RPMI8226 (cell line): Measurements from ENCODE around the gene UCP2.

Experiments
- DNase-seq: peaks from one replicate; pipeline ENCODE4 v3.0.0-alpha.2; 2015

The UCP2 gene

GRCh38 chr11:74009675-74010305 is 27.1 kb upstream of the UCP2 start:
- DNase-seq = no peak

- no peak for DNase-seq
These were observed 26.5 kb upstream of the UCP2 start for GRCh38 chr11:74009230-74009547.

- DNase-seq = no peak
These were observed 26.0 kb upstream of the UCP2 start, which contains the start of gene UCP3 for GRCh38 chr11:74008373-74009229. UCP3 (minus strand) TSS chr11:74009085; CDS start chr11:74007042, 2,043 bp downstream.

GRCh38 chr11:74007691-74008372 is 25.2 kb upstream of the UCP2 start:
- no peak for DNase-seq

GRCh38 chr11:74006743-74007304 is 24.2 kb upstream of the UCP2 start:
- no peak for DNase-seq

- no peak for DNase-seq
These were observed 23.3 kb upstream of the UCP2 start for GRCh38 chr11:74005721-74006517.

GRCh38 chr11:74004759-74005615 is 22.3 kb upstream of the UCP2 start:
- DNase-seq = no peak

GRCh38 chr11:74004046-74004695 is 21.5 kb upstream of the UCP2 start:
- no peak for DNase-seq

- no peak for DNase-seq
These were observed 20.2 kb upstream of the UCP2 start for GRCh38 chr11:74002832-74003231.

- DNase-seq = no peak
These were observed 19.2 kb upstream of the UCP2 start for GRCh38 chr11:74001822-74002286.

- DNase-seq = no peak
These were observed 17.9 kb upstream of the UCP2 start for GRCh38 chr11:74000307-74001133.

GRCh38 chr11:73999581-74000306 is 17.1 kb upstream of the UCP2 start:
- no peak for DNase-seq

- DNase-seq = no peak
These were observed 16.4 kb upstream of the UCP2 start for GRCh38 chr11:73998846-73999575.

- no peak for DNase-seq
These were observed 14.6 kb upstream of the UCP2 start for GRCh38 chr11:73997120-73997770.

- no peak for DNase-seq
These were observed 13.6 kb upstream of the UCP2 start for GRCh38 chr11:73996161-73996747.

GRCh38 chr11:73995731-73996130 is 13.1 kb upstream of the UCP2 start:
- no peak for DNase-seq

GRCh38 chr11:73995247-73995646 is 12.6 kb upstream of the UCP2 start:
- DNase-seq = no peak
